Loucy (cell line): ENCODE results near the gene NLGN1.

Experiments
- H2AFZ ChIP-seq: fragments of 200-600 bp; sonication (generic); 2 replicates; pipeline ENCODE4 v1.6.0; 2016; ENCODE audit warnings: antibody characterized with exemption, mild to moderate bottlenecking, low read length, moderate library complexity
- H3F3A ChIP-seq: fragments of 200-600 bp; 2 replicates; pipeline ENCODE4 v1.6.0; 2016; ENCODE audit warnings: antibody characterized with exemption, low read depth, mild to moderate bottlenecking
- H3K27me3 ChIP-seq: fragments of 200-600 bp; sonication (generic); 2 replicates; pipeline ENCODE4 v1.6.1; 2014; ENCODE audit warnings: low read length, mild to moderate bottlenecking; ENCODE audit not compliant: insufficient read depth, poor library complexity, severe bottlenecking
- H3K36me3 ChIP-seq: fragments of 200-600 bp; sonication (generic); 2 replicates; pipeline ENCODE4 v1.6.1; 2016; ENCODE audit warnings: low read length; ENCODE audit not compliant: insufficient read depth
- H3K4me1 ChIP-seq: fragments of 200-600 bp; sonication (generic); 2 replicates; pipeline ENCODE4 v1.5.1; 2014; ENCODE audit warnings: low read length, mild to moderate bottlenecking; ENCODE audit not compliant: insufficient read depth, poor library complexity, severe bottlenecking
- H3K4me2 ChIP-seq: fragments of 200-600 bp; sonication (generic); 2 replicates; pipeline ENCODE4 v1.6.0; 2014; ENCODE audit warnings: antibody characterized with exemption, low read length, low read depth, mild to moderate bottlenecking; ENCODE audit not compliant: poor library complexity, severe bottlenecking
- H3K4me3 ChIP-seq: fragments of 200-600 bp; sonication (generic); 2 replicates; pipeline ENCODE4 v1.5.1; 2014; ENCODE audit warnings: low read length, mild to moderate bottlenecking, mixed read lengths; ENCODE audit not compliant: poor library complexity, severe bottlenecking
- H3K79me2 ChIP-seq: fragments of 200-600 bp; sonication (generic); 2 replicates; pipeline ENCODE4 v1.6.1; 2014; ENCODE audit warnings: low read length; ENCODE audit not compliant: insufficient read depth
- H3K9ac ChIP-seq: fragments of 200-600 bp; sonication (generic); 2 replicates; pipeline ENCODE4 v1.6.0; 2014; ENCODE audit warnings: mild to moderate bottlenecking, low read depth, low read length, moderate library complexity; ENCODE audit not compliant: poor library complexity, severe bottlenecking
- H3K9me2 ChIP-seq: fragments of 200-600 bp; sonication (generic); replicated peaks from 2 replicates; pipeline ENCODE4 v1.6.1; 2016; ENCODE audit warnings: low read depth, low read length, mixed read lengths
- H3K9me3 ChIP-seq: fragments of 200-600 bp; sonication (generic); 2 replicates; pipeline ENCODE4 v1.6.1; 2014; ENCODE audit warnings: mild to moderate bottlenecking, antibody characterized with exemption, low read length, low read depth; ENCODE audit not compliant: insufficient read depth
- H4K20me1 ChIP-seq: fragments of 200-600 bp; sonication (generic); 2 replicates; pipeline ENCODE4 v1.6.0; 2014; ENCODE audit warnings: antibody characterized with exemption, low read length, mild to moderate bottlenecking; ENCODE audit not compliant: insufficient read depth, poor library complexity, severe bottlenecking
- CTCF ChIP-seq: fragments of 200-600 bp; sonication (generic); conservative IDR thresholded peaks from 2 replicates; pipeline ENCODE4 v1.5.1; 2014; ENCODE audit warnings: mild to moderate bottlenecking, antibody characterized with exemption, low read length
- EZH2phosphoT487 ChIP-seq: fragments of 200-600 bp; IDR thresholded peaks from 2 replicates; pipeline ENCODE4 v1.6.1; 2018; ENCODE audit warnings: antibody characterized with exemption, mild to moderate bottlenecking, moderate library complexity, borderline replicate concordance

The NLGN1 gene

GRCh38 chr3:173993299-173993698 lies 595.8 kb downstream of the NLGN1 start:
- Histone ChIP-seq H3K4me3 (no peak overlapping the region), H3K4me2 (no peak overlapping the region), H3K9ac (no peak overlapping the region), H3K9me3 (no peaks in the 10 kb centered on the region), H4K20me1 (no peaks in the 10 kb centered on the region), H3K9me2 (no peaks in the 10 kb centered on the region), H3K79me2 (no peaks in the 10 kb centered on the region), H3K27me3 (no peaks in the 10 kb centered on the region), H2AFZ (no peak overlapping the region), H3K4me1 (no peaks in the 10 kb centered on the region), H3F3A (no peaks in the 10 kb centered on the region), H3K36me3 (no peaks in the 10 kb centered on the region)
- TF ChIP-seq CTCF (peak; percentile 44), EZH2phosphoT487 (no peak)

- no peak overlapping the region for H3K4me3 ChIP-seq
- H3K9ac ChIP-seq, result no peak overlapping the region
- no peaks in the 10 kb centered on the region for H3F3A ChIP-seq
- no peaks in the 10 kb centered on the region for H3K4me1 ChIP-seq
- H4K20me1 ChIP-seq, result no peaks in the 10 kb centered on the region
- no peaks in the 10 kb centered on the region for H3K9me2 ChIP-seq
- H3K4me2 ChIP-seq, result no peak overlapping the region
- no peaks in the 10 kb centered on the region for H3K79me2 ChIP-seq
- no peaks in the 10 kb centered on the region for H3K9me3 ChIP-seq
- H3K36me3 ChIP-seq, result no peaks in the 10 kb centered on the region
- H2AFZ ChIP-seq, result no peak overlapping the region
- no peaks in the 10 kb centered on the region for H3K27me3 ChIP-seq
- TF ChIP-seq CTCF (no peak), EZH2phosphoT487 (no peak)
These were observed 603.1 kb downstream of the NLGN1 start for GRCh38 chr3:174000675-174001074.

- H3K36me3 ChIP-seq, result no peaks in the 10 kb centered on the region
- TF ChIP-seq EZH2phosphoT487 (no peak), CTCF (peak; percentile 44)
These were observed 605.0 kb downstream of the NLGN1 start for GRCh38 chr3:174002543-174002942.

More at GRCh38 chr3:174002543-174002942, 605.0 kb downstream of the NLGN1 start:
- H3K9me2 ChIP-seq, result no peaks in the 10 kb centered on the region
- no peaks in the 10 kb centered on the region for H3K9me3 ChIP-seq
- H3F3A ChIP-seq, result no peaks in the 10 kb centered on the region
- H3K27me3 ChIP-seq, result no peaks in the 10 kb centered on the region
- H3K4me2 ChIP-seq, result no peak overlapping the region
- H3K9ac ChIP-seq, result no peak overlapping the region
- no peak overlapping the region for H3K4me3 ChIP-seq
- H2AFZ ChIP-seq, result no peak overlapping the region
- H3K79me2 ChIP-seq, result no peaks in the 10 kb centered on the region
- no peaks in the 10 kb centered on the region for H4K20me1 ChIP-seq
- H3K4me1 ChIP-seq, result no peaks in the 10 kb centered on the region
